ENCODE results near the gene HERPUD1. TPM values are rescaled to one million over a fixed set of nuclear protein-coding genes. Genes with fewer than 3 reads are reported as not detected.
A peak's percentile ranks its signal among the peaks of the same experiment; 100 is the strongest.

Gene HERPUD1
- total and polyA plus RNA-seq, 2 of the 13 experiments (the other 11 are each of a cell fraction or from before 2014, with no cell fraction given): 96.2 to 323 TPM

- no peak for TF ChIP-seq ZNF704 (CRISPR knock-in tag; IDR thresholded peaks at IDR 0.05; ENCODE audit: borderline replicate concordance)
- TF ChIP-seq RBAK (CRISPR knock-in tag; IDR thresholded peaks at IDR 0.05): no peak
- peak; percentile 53; the same call in 1 of the 2 replicates for TF ChIP-seq SALL1 (CRISPR knock-in tag; IDR thresholded peaks at IDR 0.05)
- no peak for TF ChIP-seq PHB2 (IDR thresholded peaks at IDR 0.05; ENCODE audit: partially characterized antibody)
- TF ChIP-seq ZNF232 (CRISPR knock-in tag; IDR thresholded peaks at IDR 0.05; ENCODE audit: borderline replicate concordance): no peak
- TF ChIP-seq ZNF318 (CRISPR knock-in tag; IDR thresholded peaks at IDR 0.05): no peak
- no peak for TF ChIP-seq SMAD1 (CRISPR knock-in tag; IDR thresholded peaks at IDR 0.05; ENCODE audit: borderline replicate concordance, low read depth)
- no peak for TF ChIP-seq SRSF9 (IDR thresholded peaks at IDR 0.05; ENCODE audit: borderline replicate concordance, insufficient read depth, low read depth, low read length, poor library complexity, severe bottlenecking)
- no peak for TF ChIP-seq CCAR2 (optimal IDR thresholded peaks at IDR 0.05; ENCODE audit: low read depth, low read length)
- TF ChIP-seq ZBTB25 (CRISPR knock-in tag; IDR thresholded peaks at IDR 0.05): no peak
- no peak for TF ChIP-seq NCOA5 (CRISPR knock-in tag; IDR thresholded peaks at IDR 0.05)
- no peak for TF ChIP-seq XBP1 (CRISPR knock-in tag; IDR thresholded peaks at IDR 0.05)
- no peak for TF ChIP-seq ZMYM2 (CRISPR knock-in tag; IDR thresholded peaks at IDR 0.05)
- no peak for TF ChIP-seq CCDC6 (CRISPR knock-in tag; IDR thresholded peaks at IDR 0.05)
- no peak for TF ChIP-seq IRX3 (CRISPR knock-in tag; IDR thresholded peaks at IDR 0.05; ENCODE audit: borderline replicate concordance, low read depth)
- no peak for TF ChIP-seq NRL (CRISPR knock-in tag; IDR thresholded peaks at IDR 0.05; ENCODE audit: borderline replicate concordance)
- peak; percentile 45; the same call in 1 of the 2 replicates for TF ChIP-seq KAT8 (CRISPR knock-in tag; IDR thresholded peaks at IDR 0.05)
- TF ChIP-seq ZKSCAN1 (IDR thresholded peaks at IDR 0.05; ENCODE audit: low read length): no peak
- peak; percentile 66; the same call in 1 of the 2 replicates for TF ChIP-seq TFAP4 (IDR thresholded peaks at IDR 0.05; ENCODE audit: borderline replicate concordance, low read depth)
- no peak for TF ChIP-seq ZBTB42 (CRISPR knock-in tag; IDR thresholded peaks at IDR 0.05)
Measured at GRCh38 chr16:56986361-56986760, 54.4 kb downstream of the HERPUD1 start (continued).
